GM12892 (cell line): Measurements from ENCODE around the gene EFL1.
"Not testable (repeated sequence)": the region's sequence is repeated elsewhere in the genome, so short reads cannot be mapped to it uniquely, and the experiment has no call there.

Experiments
- DNase-seq: peaks from one replicate; pipeline ENCODE4 v3.0.0; 2011; ENCODE audit not compliant: insufficient read length
- FAIRE-seq: peaks from 2 replicates; lab custom pipeline; 2011; peaks lifted over from hg19 to GRCh38; lab: Jason Lieb, UNC
- POLR2A ChIP-seq: IDR thresholded peaks from 2 replicates; pipeline ENCODE4 v1.6.1; 2011; ENCODE audit warnings: low read depth, low read length, control low read depth
- POLR2AphosphoS5 ChIP-seq: IDR thresholded peaks from 2 replicates; pipeline ENCODE4 v1.6.1; 2011; ENCODE audit warnings: low read depth, low read length, control low read depth
- TAF1 ChIP-seq: IDR thresholded peaks from 2 replicates; pipeline ENCODE4 v1.6.1; 2011; ENCODE audit warnings: low read depth, mild to moderate bottlenecking, control low read depth, low read length, borderline replicate concordance

The EFL1 gene

DNA sequence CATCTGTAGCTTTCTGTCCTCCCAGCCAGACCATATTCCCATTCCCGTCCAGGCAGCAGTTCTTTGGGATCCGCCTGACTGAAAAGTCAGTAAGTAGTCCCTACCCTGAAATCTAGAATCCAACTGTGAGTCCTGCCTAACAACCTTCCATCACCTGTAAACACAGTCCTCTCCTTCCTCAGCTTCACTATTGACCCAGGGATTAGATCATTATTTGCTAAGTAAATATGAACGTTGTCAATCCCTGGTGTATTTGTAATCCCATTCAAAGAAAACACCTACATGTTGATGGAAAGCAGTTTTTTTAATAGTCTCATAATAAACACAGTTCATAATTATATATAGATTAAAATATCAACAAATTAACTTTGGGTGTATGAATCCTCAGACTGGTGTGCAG lies 816 bp upstream of the EFL1 start:
- DNase-seq: no peak
- no peak for FAIRE-seq
- TF ChIP-seq POLR2AphosphoS5 (no peak), TAF1 (no peak), POLR2A (no peak)

DNA sequence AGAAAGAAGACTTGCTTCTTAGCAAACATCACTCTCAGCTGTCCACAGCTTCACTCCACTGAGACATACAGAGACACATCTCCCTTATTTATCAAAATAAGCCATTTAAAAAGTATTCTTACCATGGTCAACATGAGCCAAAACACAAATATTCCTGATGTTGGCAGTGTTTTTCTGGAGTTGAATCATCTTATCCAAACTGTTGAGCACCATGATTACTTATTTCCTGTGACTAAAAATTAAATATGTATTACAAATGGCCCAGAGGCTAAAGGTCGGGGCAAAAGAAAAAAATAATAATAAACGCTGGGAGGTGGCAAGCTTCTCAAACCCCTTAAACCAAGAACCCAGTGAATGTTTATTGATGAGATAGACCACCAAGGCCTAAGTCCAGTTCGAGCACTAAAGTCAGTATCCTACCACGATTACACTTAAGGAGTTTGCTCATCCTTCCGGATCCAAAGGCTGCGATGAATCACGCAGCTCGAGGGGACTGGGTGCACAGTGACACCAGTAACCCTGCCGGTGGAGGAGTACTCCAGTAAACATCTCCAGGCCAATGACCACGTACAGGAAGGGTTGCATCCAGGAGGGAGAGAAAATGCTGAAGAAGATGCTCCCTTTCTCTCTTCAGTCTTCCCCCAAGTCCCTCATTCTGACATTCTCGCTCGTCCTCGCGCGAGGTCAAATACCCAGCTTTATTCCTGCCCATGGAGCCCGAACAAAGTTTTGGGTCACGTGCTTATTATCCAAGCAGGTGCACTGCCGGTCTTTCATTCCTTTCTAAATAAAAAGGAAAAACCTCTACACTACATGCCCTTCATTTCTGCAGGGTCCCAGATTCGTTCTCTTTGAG lies 740 bp downstream of the EFL1 start:
- DNase-seq: not testable (repeated sequence)
- peak; percentile 87 for FAIRE-seq

GRCh38 chr15:82248261-82248660 lies 14.3 kb downstream of the EFL1 start:
- not testable (repeated sequence) for FAIRE-seq, DNase-seq

DNA sequence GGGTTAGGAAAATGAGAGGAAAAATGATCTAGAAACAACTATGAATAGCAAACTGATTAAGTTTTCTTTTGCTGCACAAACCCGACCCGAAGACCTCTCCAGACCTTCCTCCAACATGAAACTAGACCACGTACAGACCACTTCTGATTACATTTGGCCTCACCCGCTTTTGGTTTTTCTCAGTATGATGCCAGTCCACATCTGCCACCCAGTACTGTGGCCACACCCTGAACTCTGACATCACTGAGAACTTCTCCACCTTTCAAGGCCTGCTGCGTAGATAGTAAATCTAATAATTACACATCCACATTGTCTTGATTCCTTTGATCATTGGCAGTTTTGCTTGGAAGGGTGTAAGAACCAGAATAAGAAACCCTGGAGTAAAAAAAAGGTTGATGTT lies 16.6 kb downstream of the EFL1 start:
- not testable (repeated sequence) for DNase-seq, FAIRE-seq

DNA sequence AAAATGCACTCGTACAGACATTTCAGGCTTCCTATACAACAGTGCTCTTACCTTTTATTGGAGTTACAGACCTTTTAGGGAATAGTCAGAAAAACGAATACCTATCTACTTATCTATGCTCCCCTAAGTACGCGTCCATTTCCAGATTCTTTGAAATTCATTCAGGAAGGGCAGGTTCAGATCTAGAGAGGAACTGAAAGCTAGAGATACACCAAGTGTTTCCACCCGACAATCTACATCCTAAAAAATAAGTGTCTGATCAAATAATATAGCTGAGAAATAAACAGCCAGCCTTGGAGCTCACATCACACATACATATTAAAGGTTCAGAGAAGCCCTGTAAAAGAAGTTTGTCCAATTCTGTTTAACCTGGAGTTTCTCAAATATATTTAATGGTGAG lies 18.9 kb downstream of the EFL1 start:
- FAIRE-seq: not testable (repeated sequence)

DNA sequence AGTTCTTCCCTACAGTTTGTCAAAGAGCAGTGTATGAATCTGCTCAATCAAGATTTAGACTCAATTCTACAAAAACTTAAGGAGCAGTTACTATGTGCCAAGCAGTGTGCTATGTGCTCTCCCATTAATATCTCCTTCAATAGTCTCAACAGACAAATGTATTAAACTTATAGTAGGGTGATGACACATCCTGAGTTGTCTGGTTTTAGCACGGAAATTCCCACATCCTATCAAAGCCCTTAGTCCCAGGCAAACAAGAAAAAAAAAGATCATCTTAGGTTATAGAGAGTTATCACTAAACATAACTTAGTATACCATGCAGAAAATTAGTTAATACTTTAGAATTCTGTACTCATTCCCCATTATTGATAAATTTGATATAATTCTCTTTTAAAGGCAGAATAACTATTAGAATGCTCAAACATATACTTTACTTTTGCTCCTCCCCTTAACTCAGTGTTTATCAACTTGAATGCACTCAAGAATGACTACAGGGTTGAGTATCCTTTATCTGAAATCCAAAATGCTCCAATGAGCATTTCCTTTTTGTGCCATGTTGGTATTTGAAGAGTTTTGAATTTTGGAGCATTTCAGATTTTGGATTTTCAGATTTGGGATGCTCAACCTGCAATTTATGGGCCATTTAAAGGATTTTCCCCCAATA lies 20.6 kb downstream of the EFL1 start:
- FAIRE-seq, DNase-seq: not testable (repeated sequence)

More for the DNA sequence above, 18.9 kb downstream of the EFL1 start:
- DNase-seq: not testable (repeated sequence)

DNA sequence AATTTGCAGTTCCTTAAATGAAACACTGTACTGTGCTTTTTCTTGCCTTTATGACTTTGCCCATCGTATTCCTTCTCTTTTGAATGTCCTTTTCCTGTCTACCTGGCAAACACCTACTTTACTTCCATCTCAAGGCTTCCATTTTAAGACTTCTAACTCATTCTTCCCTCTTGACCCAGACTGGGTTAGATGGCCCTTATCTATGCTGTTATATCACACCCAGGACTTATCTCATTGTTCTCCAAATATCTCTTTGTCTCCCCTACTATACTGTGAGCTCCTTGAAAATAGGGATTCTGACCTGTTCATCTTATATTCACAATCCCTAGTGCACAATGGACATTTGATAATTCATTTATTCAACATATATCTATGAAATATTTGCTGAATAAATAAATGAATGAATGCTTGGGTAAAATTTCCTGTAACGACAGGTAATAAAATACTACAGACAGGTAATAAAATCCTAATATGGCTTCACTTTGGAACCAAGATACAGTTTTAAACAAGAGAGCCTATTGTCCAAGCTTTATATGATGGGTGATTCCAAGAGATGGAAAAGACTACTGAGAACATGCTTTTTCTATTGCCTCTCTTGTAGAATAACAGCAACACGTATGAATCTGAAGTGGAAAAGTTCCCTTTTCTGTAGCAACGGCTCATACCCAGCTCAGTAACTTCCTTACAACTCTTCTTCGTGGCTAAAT lies 22.7 kb downstream of the EFL1 start:
- DNase-seq: no peak
- no peak for FAIRE-seq
- TF ChIP-seq POLR2A (no peak), POLR2AphosphoS5 (no peak), TAF1 (no peak)

DNA sequence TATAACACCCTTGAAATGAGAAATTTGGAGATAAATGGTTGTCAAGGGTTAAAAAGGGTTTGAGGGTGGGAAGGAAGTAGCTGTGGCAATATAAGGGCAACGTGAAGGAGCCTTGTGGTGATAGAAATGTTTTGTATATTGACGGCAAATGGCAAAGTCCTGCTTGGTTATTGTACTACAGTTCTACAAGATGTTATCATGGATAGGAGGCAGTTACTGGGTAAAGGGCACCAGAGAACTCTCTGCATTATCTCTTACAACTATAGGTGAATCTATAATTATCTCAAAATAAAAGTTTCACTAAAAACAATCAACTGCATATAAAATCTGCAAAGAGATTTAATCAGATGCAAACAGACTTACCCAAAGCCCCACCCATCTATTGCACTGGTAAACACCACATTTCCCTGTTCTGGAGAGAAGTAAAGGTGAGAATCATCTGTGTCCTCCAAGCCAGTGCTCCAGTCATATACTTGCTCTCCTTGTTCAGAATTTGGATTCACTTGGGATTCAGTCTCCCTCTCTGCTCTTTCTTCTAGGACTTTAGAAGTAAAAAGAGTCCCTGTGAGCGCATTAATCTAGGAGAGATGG lies 24.5 kb downstream of the EFL1 start:
- DNase-seq, FAIRE-seq: not testable (repeated sequence)

- TF ChIP-seq POLR2A (no peak), POLR2AphosphoS5 (no peak), TAF1 (no peak)
- DNase-seq: no peak
- no peak for FAIRE-seq
These were observed 30.7 kb downstream of the EFL1 start for GRCh38 chr15:82231842-82232241.

DNA sequence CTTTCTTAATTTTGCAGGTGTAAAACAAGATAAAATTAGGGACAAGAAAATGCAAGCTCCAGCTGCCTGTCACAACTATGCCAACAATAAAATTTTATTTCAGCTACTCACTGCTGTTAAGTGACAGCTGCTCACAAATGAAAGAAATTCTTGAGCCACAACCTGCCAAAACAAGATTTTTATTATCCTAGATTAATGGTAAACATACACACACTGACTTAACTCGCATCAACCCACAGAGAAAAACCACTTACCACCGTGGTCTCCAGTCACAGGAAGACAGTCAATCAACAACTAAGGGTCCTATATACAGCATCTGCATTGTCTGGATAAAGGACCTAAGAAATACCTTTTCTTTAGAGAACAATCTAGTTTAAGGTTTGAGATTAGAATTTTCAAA lies 31.3 kb downstream of the EFL1 start:
- FAIRE-seq (no peak), DNase-seq (no peak)
- TF ChIP-seq TAF1: no peak
- TF ChIP-seq POLR2A: no peak
- TF ChIP-seq POLR2AphosphoS5: no peak

DNA sequence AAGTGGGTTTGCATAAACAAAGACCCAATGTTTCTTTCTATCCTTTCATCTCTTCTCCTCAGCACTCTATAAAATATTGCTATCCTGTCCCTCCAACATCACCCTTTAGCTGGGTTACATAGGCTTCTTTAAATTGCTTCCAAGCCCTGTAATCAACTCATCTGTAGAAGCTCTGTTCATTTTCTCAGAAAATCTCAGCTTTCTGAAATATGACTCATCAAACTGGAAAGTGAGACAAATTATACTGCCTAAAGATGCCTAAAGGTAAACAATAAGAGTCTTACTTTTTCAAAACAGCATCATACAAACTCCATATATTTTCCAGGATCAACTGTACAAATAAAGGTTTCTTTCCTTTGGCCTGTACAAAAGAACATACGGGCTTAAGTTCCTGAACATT lies 33.8 kb downstream of the EFL1 start:
- no peak for TF ChIP-seq POLR2A
- TF ChIP-seq TAF1: no peak
- TF ChIP-seq POLR2AphosphoS5: no peak
- DNase-seq (no peak), FAIRE-seq (no peak)

DNA sequence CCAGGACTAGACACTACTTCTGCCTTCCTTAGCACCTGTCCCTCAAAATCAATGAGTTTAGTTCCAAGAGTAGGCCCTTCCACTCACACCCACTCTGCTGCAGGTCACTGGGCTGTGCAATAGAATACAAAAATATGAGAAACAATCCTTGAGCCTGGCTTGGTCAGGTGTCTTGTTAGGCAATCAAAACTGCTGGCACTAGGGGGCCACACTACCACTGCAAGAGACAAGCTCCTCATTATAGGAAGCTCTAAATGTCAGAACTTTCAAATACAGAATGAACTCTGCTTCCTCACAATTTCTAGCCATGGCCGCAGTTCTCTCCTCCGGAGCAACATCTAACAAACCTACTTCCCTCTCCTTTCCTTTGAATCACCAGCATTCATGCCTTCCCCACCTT lies 41.0 kb downstream of the EFL1 start:
- peak; percentile 85 for FAIRE-seq
- DNase-seq: not testable (repeated sequence)

DNA sequence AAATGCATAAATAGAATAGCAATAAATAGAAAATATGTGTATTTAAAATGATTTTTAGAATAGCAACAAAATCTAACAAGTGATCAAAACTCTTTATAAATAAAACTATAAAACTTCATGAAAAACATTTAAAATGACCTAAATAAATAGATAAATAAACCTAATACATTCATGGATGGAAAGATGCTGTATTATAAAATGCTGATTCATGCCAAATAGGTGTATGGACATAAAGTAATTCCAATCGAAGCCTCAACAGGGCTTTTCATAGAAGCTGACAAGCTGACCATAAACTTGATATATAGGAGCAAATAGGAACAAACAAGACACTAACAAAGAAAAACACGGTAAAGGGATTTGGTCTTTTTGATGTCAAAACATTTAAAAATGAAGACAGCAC lies 46.4 kb downstream of the EFL1 start:
- FAIRE-seq: not testable (repeated sequence)

GRCh38 chr15:82212201-82212600 lies 50.3 kb downstream of the EFL1 start:
- not testable (repeated sequence) for FAIRE-seq, DNase-seq

More for the DNA sequence above, 46.4 kb downstream of the EFL1 start:
- DNase-seq: not testable (repeated sequence)

DNA sequence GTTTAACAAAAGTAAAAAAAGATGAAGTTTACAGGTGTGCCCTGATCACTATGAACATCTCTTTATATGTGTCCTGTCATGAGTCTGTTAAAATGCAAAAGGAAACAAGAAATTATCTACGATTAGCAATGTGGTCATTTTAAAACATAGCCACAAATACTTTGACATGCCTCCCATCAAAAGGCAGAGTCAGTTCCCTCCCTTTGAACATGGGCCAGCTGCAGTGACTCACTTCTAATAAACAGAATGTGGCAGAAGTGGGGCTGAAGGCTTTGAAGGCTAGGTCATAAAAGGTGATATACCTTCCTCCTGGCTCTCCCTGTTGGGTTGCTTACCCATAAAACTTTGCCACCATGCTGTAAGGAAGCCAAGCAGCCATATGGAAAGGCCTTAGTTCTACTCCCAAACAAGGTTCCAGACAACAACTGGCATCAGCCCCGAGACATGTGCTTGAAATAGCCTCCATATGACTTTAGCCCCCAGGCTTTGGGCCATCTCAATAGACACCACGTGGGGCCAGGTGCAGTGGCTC lies 52.4 kb downstream of the EFL1 start:
- DNase-seq, FAIRE-seq: not testable (repeated sequence)

GRCh38 chr15:82204575-82204974 lies 58.0 kb downstream of the EFL1 start:
- not testable (repeated sequence) for FAIRE-seq, DNase-seq
